ENCODE results near the gene PXYLP1.

Gene PXYLP1

DNA sequence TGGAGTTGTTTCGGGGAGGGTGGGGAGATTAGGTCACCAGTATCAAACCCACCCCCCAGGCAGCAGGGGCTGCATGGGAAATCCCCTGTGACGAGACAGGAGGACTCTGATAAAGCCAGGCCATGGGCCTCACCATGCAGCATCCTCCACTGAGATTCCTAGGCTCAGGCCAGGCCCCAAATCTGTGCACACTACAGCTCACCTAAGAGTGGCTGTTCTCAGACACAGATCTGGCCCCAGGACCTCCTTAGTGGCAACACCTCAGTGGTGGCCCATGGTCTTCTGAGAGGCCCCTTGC lies 29.0 kb downstream of the PXYLP1 start:
- TF ChIP-seq, protein P1, sequence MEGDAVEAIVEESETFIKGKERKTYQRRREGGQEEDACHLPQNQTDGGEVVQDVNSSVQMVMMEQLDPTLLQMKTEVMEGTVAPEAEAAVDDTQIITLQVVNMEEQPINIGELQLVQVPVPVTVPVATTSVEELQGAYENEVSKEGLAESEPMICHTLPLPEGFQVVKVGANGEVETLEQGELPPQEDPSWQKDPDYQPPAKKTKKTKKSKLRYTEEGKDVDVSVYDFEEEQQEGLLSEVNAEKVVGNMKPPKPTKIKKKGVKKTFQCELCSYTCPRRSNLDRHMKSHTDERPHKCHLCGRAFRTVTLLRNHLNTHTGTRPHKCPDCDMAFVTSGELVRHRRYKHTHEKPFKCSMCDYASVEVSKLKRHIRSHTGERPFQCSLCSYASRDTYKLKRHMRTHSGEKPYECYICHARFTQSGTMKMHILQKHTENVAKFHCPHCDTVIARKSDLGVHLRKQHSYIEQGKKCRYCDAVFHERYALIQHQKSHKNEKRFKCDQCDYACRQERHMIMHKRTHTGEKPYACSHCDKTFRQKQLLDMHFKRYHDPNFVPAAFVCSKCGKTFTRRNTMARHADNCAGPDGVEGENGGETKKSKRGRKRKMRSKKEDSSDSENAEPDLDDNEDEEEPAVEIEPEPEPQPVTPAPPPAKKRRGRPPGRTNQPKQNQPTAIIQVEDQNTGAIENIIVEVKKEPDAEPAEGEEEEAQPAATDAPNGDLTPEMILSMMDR (IDR thresholded peaks at IDR 0.05), result no peak

DNA sequence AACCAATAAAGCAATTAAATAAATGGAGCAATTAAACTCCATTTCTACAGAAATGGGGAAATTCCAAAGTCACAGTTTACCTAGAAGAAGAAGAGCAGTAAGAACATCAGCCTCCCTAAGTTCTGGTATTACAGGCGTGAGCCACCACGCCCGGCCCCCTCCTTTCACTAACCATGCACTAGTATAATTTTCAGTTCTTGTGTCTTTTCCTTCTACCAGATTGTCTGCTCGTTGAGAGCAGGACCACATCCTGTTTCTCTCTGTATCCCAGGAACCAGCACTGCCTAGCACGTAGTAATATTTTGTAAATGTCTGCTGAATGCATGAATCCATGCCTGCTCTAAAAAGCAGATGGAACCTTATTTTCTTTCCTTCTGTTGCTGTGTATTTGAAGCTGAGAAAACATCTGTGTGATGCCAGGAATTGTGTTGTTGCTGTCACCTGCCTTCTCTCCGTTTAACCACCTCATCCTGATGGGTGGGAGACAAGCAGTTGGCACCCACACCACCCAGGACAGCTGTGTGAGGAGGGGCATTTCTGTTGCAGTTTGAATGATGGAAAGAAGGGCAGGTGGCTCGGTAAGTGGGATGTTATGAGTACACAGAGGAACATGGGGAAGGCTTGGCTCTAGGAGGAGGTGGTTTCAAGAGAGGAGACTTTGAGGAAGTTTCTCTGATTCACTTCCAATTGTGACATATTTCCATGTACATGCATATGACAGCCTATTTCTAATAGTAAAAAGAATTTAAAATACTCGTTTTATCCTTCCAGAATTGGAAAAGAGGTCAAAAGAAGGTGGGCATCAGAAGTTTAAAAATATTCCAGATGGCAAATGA lies 30.1 kb downstream of the PXYLP1 start:
- TF ChIP-seq, protein P1 (IDR thresholded peaks at IDR 0.05), result no peak

DNA sequence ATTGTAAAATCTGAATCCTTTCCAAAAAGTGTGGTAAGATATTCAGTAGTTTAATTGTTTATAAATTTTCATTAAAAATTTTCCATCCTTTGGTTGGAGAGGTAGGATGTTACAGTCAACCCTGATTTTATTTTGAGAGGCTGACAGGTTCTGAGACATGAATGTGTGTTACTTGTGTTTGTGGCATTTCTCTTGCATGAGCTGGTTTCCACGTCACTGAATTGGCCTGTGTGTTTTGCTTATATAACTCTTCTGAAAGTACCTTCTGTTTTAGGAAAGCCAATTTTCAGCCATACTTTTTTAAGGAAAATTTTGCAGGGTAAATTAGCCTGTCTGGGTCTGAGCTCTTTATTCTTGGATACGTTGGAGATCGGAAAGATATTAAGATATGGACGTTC lies 30.7 kb downstream of the PXYLP1 start:
- TF ChIP-seq, protein P1 (IDR thresholded peaks at IDR 0.05), result no peak

DNA sequence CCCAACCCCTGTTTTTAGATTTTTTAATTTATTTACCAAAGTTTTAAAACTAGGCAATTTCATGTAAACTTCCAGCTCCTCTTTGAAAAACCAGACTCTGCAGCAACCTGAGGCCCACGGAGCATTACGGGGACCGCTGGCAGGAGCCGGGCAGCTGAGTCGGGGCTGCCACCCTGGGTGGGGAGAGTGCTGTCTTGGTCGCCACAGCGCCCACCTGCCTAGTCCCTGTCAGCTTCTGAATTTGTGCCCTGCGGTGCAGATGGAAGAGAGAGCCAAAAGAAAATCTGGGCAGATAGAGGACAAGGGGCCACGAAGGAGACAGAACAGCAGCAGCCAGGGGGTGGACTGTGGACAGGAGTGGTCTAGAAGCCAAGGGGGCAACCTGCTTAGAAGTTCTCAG lies 34.6 kb downstream of the PXYLP1 start:
- TF ChIP-seq, protein P1 (IDR thresholded peaks at IDR 0.05), result no peak

DNA sequence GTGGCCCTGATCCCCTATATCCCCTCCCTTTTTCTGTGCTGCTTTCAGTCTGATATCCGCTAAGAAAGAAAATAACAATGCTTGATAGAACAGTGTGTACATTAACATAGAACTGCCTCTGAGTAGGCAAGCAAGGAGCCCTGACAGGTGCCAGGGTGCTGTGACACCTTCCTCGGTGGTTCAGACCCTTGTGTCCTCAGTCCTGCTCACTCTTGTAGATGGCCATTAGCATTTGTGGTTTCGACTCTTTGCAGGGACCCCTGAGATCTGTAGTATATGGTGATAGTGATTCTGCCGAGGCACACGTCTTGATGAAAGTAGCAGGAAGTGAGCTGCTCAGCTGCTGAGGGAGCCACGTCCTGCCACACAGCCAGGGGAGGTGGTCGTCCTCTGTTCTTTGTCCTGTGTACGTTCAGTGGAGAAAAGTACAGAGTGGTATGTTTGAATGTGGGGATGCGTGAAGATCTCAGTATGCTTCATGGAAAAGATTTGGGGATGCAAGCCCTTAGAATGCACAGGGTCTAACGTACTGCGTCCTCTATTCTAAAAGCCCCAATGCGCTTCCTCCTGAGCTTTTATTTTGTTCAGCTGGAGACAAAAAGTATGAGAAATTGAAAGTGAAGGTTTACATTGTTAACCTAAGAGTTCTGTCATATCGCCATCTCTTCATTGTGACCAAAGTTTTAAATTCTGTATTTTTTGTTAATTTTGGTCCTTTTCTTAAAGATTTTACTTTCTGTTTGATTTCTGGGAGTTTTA lies 35.4 kb downstream of the PXYLP1 start:
- TF ChIP-seq, protein P1 (IDR thresholded peaks at IDR 0.05), result no peak

DNA sequence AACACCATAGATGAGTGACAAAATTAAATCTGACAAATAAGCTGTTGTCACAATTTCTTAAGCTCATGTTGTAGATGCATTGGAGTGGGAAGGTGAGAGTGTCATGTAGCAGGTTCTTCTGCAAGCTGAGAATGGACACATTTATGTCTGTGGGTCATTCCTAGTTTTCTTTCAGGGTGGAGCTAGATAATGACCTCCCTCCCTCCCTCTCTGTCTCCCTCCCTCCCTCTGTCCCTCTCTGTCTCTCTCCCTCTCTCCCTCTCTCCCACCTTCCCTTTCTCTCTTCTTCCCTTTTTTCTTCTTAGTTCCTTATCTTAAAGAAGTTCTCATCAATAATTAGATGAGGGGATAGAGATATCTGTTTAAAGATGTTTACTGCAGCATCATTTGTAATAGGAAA lies 36.0 kb downstream of the PXYLP1 start:
- TF ChIP-seq, protein P1 (IDR thresholded peaks at IDR 0.05), result no peak

DNA sequence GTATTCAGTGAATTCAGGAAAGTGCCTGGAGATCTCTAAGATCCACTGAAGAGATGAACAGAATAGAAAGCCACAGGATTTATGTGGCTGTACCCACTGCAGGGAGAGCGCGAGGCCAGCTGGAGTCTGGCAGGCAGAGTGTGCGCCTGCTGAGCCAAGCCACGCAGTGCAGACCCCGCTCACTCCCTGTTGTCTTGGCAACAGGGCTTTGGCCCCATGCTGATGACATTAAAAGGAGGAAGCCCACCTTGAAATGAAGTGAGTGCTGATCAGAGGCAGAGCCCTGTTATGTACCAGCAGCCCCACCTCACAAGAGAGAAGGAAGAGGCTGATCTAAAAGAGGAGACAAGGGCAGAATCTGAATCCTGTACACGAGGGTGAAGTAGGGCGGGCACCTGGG lies 36.7 kb downstream of the PXYLP1 start:
- TF ChIP-seq, protein P1 (IDR thresholded peaks at IDR 0.05), result no peak
